Pons (tissue), 1 donor: ENCODE measurements around the gene TIMM22.
A peak's percentile ranks its signal among the peaks of the same experiment; 100 is the strongest.
"Not testable (repeated sequence)": the region's sequence is repeated elsewhere in the genome, so short reads cannot be mapped to it uniquely, and the experiment has no call there.

Experiments
- DNase-seq: peaks from one replicate; pipeline ENCODE4 v3.0.0-alpha.2; 2016; ENCODE audit warnings: low spot score

Gene TIMM22

DNA sequence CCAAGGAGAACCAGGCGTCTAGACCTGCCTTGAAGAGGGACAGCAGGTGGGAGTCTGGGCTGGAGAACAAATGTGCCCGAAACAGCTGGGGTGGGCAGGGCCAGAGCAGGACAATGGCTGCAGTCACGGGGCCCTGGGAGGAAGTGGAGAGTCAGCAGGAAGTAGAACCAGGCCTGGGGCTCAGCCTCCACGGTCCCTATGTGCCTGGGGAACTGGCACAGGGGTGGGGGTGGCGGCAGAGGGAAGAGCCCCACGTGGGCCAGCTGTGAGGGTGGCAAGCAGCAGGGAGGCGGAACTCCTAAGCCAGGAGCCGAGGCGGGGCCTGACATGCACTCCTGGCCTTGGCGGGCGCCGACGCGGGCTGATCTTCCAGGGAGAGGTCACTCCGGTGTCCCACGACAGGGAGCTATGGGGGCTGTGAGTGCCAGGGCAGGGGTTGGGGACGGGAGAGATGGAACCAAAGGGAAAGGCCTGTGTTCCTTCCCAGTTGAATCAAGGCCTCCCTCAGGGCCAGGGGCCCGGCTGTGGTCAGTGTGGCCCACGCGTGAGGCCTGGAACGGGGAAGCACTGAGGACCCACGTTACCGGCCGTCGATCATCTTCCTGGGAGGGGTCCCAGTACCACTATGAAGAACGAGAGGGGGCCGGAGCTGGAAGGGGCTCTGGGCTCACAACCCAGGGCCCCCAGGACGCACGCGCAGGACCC lies 42.7 kb downstream of the TIMM22 start:
- DNase-seq, result peak; percentile 77

DNA sequence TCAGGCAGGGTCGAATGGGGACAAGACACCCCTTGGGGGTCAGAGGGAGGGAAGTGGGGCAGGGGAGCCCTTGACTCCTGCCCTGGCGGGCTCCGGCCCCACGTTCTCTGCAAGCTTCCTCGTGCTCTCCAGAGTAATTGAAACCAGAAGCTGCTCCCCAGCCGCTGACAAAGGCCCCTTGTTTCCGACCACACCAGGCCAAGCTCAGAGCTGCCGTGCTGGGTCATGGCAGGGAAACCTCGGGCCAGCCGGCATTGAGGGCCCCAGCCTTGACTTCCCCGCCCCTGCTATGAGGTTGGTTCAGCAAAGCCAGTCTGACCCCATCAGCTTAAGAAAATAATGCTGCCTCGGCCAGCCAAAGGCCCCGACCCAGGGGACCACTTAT lies 43.3 kb downstream of the TIMM22 start:
- peak; percentile 65 for DNase-seq

DNA sequence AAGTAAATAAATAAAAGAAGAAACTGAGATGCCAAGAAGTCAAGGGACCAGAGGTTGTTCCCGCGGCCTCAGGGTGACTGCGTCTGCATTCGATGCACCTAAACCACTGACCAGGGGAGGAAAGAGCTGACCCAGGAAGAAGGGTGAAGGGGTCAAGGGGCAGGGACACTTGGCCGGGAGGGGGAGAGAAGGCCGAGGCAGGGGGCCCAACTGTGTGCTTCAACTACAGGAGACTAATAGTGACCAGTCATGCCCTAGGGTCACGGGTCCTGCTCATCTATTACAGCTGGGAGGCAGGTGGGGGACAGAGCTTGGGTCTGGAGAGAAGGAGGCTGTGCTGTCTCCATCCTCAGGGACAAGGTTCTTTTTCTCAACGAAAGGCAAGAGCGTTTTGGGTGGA lies 44.8 kb downstream of the TIMM22 start:
- DNase-seq, result no peak

DNA sequence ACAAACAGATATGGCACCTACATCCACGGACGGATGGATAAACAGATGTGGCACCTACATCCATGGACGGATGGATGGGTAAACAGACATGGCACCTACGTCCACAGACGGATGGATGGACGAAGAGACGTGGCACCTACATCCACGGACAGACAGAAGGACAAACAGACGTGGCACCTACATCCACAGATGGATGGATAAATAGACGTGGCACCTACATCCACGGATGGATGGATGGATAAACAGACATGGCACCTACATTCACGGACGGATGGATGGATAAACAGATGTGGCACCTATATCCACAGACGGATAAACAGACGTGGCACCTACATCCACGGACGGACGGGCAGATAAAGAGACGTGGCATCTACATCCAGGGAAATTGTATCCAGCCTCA lies 45.6 kb downstream of the TIMM22 start:
- no peak for DNase-seq

DNA sequence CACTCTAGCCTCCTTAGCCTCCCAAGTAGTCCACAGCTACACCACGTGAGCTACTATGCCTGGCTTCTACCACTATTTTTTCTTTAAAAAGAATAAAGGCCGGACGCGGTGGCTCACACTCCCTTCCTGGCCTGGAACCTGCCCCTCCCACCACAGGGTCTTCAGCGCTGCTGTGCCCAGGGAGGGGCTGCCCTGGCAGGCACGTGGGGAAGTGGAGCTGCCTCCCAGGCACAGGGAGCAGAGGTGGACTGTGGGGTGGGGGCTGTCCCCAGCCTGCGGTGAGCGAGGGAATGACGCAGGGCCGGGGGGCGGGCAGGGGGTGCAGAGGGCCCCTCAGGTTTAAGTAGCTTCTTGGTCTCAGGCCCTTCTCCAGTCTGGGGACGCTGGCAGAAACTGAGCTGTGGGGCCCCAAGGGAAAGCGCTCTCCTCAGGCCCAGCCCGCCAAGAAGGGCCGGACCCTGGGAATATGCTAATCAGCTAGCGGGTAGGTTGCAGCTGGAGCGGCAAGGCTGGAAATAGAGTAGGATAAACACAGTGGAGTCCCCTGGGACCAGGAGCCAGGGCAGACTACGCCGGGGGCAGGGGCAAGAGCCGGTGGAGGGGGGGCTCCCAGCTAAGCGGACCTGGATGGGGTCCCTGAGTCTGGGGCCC lies 46.8 kb downstream of the TIMM22 start:
- no peak for DNase-seq

DNA sequence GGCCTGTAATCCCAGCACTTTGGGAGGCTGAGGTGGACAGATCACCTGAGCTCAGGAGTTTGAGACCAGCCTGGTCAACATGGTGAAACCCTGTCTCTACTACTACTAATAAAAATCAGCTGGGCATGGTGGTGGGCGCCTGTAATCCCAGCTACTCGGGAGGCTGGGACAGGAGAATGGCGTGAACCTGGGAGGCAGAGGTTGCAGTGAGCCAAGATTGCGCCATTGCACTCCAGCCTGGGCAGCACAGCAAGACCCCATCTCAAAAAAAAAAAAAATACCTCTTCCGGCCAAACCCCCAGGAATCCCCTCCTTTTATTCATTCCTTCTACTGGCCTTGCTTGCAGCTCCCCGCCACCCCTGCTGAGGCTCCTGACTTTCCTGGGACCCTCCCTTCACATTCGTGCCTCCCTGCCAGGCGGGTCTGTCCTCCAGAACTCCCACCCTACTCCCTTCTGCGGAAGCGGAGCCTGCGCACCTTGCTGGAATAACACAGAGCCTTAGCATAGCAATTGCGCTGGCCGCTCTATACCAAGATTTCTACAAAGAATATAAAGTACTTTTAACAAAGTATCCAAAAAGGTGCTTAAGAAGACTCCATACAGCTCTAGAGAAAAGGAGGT lies 47.6 kb downstream of the TIMM22 start:
- not testable (repeated sequence) for DNase-seq

DNA sequence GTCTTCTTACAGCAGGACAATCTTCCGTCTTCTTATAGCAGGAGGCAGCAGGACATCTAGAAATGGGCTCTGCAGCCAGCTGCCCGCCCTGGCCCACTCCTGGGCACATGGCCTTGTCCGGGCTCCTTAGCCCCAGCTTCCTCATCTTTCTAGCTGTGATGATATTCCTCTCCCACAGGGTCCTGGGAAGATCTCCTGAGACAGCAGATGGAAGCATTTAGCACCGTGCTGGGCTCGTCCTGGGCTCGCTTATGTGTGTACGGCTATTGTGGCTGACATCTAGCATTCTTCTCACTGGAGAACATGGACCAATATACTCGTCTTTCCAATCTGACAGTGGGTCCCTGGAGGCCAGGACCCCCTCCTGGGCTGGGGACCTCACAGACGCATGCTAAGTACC lies 48.5 kb downstream of the TIMM22 start:
- no peak for DNase-seq

DNA sequence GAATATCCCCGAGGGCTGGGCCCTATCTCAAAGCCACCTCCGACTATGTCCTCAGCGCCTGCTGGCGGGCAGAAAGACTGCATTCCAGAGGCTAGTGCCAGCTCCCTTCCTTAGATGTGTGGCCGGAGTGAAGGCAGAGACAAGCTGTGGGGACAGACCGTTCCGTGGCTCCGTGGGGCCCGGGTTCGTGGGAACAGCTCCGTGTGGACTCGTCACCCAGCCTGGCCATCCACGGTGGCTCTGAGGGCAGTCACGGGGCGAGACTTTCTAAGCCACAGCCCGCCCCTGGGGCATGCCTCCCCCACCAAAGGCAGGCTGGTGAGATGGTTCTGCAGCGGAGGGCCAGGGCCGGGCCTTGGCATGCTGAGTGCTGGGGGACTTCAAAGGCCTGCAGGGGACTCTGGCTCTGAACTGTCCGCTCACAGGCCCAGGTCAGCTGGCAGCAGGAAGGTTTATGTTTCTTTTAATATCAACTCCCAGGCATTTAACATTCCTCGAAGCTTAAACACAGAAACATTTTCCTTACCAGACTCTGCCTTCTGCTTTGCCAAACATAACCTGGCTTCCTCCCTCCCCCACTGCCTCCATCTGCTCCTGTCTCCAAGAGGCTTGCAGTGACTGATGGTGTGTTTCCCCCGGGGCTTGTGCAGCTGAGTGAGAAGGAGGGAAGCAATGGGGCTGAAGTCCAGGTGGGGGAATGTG lies 50.4 kb downstream of the TIMM22 start:
- no peak for DNase-seq

DNA sequence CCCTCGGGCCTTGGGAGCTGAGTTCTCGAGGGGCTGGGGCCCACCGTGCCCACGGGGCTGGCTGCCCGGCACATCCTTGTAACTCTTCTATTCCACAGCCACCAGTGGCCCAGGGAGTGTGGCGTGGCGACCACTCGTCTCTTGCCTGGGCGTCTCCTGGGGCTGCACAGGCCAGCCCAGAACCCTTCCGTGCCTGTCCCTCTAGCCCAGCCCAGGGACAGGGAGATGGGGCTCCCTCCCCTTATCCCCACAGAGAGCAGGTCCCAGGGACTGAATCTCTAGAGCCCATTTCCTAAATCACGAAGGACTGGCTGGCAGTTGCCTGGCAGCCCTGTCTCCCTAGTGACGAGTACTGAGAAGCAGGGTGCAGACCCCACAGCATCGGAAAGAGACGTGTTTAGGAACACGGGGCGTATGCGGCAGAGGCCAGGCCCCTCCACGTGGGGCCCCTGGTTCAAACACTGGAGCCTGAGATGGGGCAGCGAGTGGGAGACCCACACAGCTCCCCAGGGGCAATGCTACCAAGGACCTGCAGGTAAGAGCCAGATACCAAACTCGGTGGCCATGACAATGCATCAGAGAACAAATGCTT lies 51.0 kb downstream of the TIMM22 start:
- no peak for DNase-seq

DNA sequence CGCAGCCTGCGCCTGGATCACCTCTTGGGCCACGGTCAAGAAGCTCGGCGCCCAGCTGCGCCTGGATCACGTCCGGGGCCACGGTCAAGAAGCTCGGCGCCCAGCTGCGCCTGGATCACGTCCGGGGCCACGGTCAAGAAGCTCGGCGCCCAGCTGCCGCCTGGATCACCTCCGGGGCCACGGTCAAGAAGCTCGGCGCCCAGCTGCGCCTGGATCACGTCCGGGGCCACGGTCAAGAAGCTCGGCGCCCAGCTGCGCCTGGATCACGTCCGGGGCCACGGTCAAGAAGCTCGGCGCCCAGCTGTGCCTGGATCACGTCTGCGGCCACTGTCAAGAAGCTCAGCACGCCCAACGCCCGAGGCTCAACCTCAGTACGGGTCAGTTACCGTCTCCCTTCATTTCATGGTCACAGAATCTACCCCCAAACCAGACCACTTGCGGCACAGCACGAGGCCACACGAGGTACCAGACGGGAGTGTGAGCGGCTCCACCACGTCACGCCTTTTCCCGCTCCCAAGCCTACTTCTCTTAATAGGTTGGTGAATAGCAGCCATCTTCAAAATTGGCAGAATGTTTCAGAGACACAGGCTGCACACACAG lies 51.7 kb downstream of the TIMM22 start:
- not testable (repeated sequence) for DNase-seq

DNA sequence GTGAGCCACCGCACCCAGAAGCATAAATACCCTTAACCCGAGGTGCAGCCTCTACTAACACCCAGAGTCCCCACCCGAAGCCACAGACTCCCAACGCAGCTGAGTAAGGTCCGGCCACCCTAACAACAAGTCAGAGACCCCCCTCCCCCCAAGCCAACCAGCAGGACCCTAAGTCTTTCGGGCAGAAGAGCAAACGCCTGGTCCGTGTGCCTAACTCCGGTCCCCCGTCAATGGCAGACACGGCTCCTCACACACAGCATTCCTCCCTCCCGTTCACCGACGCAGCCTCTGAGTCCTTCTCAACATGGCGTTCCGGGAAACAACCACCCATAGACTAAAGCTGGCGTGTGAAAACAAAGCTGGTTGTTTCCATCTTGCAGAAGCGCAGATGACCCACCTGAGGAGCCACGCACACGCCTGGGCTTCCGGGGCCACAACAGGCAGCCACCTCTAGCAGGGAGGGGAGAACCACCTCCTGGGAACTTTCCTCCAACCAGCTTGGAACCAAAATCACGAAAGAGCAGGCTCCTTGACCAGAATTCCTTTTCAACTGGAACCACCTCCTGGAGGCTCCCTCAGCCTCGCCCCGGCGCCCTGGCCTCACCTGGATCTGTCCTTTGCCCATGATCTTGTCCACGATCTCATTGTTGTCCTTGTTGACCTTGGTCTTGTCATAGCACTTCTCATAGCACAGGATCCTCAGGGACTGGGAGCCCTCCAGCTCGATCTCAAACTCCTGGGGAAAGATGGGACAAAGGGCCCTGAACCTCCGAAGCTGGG lies 52.7 kb downstream of the TIMM22 start:
- no peak for DNase-seq

DNA sequence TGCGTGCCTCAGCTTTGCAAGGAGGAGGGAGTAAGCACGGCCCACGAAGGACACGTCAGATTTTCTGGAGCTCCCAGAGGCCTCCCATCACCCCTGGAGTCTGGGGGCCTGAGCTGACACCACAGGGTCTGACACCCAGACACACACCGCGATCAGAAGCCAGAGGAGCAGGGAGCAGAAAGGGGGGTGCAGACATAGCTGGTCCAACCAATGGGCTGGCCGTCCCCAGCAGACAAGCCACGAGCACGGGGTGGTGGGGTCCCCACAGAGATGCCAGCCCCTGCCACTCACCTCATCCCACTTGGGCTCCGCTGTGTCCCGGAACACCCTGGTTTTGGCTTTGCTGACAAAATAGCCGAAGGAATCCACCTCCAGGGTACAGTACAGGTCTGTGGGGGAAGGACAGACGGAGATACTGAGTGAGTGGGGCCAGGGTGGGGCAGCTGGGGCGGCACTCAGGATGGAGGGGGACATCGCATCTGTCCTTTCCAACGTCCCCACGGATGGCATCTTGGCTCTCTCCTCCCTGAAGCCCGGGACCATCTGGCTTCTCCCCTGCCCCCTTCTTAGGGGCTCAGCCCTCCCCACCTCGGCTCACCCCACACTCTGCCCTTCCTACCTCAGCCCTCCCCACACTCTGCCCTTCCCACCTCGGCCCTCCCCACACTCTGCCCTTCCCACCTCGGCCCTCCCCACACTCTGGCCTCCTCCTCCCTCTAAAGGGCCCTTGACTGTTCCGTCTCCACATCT lies 53.5 kb downstream of the TIMM22 start:
- DNase-seq, result no peak

DNA sequence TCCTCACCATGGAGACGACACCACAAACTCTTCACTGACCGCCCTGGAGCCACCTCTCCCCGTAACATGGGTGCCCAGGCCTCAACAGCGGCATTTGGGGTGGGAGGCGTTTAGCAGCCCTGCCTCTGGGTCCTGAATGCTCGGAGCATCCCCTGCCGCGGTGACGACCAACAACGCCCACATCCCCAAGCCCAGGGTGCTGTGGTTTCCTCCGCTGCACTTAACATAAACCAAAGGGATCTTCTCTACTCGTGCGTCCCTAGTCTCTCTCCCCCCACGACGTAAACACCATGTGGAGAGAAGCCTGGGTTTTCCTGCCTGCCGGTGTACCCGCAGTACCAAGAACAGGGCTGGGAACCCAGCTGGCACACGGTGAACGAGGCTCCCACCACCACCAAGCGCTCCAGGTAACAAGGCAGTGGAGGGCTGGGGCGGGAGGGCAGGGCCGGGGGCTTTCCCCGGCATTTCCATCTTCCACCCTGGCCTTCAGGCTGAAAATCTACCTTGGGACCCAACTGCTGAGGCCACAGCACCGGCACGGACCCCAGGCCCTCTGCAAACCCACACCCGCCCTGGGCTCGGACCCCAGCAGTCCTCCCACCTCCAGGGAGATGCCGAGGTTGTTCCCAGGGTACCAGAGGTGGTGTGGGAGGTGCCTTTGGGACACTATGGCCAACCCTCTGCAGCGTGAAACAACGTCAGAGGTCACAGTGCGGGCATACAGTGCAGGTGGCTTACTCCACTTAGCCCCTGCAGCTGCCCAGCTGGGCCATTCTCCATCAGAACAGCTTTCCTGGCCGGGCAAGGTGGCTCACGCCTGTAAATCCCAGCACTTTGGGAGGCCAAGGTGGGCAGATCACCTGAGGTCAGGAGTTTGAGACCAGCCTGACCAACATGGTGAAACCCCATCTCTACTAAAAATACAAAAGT lies 54.3 kb downstream of the TIMM22 start:
- no peak for DNase-seq
